Measurements from ENCODE around the gene RAB7B.

DNA sequence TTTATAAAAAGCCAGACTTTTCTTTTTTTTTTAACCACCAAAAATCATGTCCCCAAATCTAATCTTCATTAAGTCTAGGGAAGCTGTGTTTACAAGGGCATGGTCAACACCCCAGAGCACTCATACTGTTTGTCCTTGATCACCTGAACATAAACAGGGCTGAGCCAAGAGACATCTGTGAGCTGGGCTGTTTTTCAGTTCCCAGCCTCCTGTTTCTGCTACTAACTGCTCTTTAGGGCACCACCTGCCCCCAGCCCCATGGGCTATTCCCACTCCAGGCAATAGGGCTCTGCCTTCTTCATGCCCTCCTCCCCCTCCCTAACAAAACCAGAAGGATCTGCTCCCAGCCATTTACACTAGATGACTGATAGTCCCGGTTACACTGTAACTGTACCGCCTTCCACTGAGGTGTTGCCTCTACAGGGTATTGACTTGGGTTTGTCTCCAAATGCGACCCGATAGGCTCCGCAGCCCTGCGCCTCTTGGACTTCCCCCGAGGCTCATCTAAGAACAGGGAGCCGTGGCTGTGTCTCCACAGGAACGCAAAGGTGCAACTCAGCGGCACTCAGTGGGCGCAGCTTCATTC is 48.3 kb downstream of the RAB7B start:
- TF ChIP-seq POLR2AphosphoS5 (IDR thresholded peaks at IDR 0.05), result no peak
- no peak for TF ChIP-seq POLR2A (IDR thresholded peaks at IDR 0.05)
- TF ChIP-seq, protein P1, sequence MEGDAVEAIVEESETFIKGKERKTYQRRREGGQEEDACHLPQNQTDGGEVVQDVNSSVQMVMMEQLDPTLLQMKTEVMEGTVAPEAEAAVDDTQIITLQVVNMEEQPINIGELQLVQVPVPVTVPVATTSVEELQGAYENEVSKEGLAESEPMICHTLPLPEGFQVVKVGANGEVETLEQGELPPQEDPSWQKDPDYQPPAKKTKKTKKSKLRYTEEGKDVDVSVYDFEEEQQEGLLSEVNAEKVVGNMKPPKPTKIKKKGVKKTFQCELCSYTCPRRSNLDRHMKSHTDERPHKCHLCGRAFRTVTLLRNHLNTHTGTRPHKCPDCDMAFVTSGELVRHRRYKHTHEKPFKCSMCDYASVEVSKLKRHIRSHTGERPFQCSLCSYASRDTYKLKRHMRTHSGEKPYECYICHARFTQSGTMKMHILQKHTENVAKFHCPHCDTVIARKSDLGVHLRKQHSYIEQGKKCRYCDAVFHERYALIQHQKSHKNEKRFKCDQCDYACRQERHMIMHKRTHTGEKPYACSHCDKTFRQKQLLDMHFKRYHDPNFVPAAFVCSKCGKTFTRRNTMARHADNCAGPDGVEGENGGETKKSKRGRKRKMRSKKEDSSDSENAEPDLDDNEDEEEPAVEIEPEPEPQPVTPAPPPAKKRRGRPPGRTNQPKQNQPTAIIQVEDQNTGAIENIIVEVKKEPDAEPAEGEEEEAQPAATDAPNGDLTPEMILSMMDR (IDR thresholded peaks at IDR 0.05), result no peak
- TF ChIP-seq EP300 (IDR thresholded peaks at IDR 0.05), result no peak
